GM19238 (cell line): ENCODE results near the gene SERTAD2.

ENCODE experiments used
- DNase-seq: peaks from one replicate; pipeline ENCODE4 v3.0.0; 2011; ENCODE audit warnings: low spot score; ENCODE audit not compliant: insufficient read length

The SERTAD2 gene

DNA sequence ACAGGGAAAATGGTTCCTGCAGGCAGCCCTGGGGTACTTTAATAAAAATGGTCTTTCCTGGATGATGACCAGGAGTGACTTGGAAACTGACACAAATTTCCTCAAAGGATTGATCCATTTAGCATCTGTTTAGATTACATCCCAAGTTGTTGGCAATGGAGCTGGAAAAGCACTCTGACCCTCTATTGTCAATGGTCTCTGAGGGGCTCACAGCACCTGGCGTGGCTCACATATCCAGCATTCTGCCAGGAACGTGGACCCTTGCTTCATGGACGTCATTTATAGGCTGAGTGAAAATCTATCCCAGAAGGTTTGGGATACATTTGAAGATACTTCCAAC lies 43.8 kb downstream of the SERTAD2 start:
- no peak for DNase-seq

DNA sequence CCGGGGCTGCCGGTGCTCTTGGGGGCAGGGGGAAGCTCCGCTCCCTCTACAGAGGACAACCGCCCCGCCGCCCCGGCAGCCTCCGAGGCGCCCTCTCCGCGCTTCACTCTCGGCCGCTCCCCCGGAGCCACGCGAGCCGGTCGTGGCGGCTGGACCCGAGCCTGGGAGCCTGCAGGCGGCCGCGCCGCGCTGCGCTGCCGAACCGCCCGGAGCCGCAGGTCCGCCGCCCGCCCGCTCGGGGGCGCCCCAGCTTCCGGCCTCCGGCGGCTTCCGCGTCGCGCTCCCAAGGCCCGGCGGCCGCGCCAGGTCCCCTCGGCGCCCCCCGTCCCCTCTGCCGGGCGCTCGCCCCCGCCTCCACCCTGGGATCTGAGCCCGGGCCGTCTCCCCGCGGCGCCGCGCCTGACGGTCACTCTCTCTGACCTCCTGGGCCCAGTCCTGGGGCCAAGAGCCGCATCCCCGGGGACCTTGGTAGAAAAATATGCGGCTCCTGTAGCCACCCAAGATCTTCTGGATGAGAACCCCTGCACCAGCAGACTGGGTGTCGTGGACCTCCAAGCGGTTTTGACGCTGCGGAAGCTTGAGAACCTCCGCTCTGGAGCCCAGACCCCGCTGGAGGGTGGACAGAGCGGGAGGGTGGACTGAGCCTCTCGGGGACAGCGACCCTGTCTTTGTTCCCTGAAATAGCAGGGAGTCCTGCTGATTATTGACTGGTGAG lies 44.3 kb downstream of the SERTAD2 start:
- peak; percentile 79 for DNase-seq

DNA sequence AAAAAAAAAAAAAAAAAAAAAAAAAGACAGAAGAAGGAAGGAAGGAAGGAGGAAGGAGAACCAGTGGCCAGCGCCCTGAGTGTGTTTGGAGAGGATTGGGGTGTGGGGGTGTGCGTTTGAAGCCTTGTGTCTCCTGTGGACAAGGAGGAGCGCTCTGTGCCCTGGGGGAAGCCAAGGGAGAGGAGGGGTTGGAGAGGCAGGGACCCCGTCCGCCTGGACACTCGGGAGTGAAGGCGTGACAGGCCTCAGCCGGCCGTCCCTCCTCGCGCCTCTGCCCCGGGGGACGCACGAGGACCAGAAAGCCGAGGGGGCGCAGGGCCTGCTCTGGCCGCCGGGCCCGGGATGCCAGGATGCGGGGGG lies 44.9 kb downstream of the SERTAD2 start:
- DNase-seq, result no peak

DNA sequence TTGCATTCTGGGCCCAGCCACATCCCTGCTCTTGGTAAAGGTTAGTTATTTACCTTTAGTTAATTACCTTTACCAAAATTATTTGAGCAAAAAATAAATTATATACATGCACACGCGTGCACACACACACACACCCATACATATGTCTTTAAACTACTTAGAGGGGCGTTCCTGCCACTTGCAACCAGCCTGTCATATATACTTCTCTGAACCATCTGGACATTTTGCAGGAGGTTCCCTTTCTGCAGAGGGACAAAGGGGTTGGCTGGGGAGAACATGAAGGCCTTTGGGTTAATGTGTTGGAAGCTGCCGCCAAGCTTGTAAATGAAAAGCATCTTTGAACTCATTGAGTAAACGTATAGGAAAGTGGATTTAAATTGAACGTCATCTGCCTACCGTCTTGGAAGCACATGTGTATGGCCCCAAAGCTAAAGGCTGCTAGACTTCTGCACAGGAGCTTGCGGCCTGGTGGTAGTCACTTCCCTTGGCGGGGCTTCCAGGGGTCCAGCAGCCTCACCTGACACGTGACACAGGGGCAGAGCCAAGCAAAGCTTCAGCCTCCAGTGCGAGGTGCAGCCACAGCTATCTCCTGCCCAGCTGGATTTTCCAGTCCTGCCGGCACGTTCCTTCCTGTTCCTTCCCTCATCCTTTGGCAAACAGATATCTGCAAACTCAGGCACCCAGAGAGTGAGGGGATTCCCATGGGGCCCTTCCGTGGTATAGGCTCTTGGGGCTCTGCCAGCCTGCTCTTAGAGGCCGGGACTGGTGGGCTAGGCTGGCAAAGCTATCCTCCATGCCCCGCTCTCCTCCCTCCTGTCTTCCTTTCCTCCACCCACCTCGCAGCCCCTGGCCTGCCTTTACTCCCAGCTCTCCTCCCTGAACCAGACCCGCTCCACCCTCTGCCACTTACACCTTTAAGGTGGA lies 46.1 kb downstream of the SERTAD2 start:
- DNase-seq, result no peak

DNA sequence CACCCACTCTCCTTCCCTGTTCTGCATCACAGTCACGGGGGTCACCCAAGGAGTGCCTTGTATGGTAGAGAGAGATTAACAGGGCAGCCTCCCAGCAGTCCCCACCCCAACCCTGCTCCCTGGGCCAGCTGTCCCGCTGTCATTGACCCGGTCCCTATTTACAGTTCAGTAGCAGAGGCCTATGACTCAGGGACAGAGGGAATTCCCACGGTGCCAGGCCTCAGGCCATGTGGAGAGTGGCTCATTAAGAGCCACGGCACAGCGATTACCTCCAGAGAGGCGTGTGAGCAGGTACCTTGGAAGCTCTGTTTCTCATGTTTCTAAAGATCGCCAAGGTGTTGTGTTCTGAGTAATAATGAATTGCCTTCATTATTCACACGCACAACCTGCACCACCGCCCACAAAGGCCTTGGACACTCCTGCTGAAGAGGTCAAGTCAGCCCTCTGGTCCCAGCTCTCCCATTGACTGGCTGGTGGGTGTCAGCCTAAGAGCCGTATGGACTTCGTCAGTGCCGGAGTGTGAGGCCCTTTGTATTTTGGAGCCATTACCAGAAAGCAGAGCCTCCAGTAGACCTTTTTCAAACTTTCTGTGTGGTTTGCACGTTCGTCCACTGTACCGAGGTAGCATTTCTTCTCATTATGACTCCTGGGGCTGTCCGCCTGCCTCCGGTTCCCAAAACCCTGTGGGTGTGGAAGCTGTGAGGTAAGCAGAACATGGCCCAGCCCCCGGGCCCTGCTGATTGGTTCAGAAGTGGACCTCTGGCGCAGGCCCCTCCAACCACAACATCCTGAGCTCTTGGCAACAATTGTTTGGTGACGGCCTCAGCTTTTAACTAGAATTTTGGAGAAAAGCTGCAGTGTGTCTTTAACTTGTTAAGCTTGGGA lies 47.0 kb downstream of the SERTAD2 start:
- peak; percentile 87 for DNase-seq

DNA sequence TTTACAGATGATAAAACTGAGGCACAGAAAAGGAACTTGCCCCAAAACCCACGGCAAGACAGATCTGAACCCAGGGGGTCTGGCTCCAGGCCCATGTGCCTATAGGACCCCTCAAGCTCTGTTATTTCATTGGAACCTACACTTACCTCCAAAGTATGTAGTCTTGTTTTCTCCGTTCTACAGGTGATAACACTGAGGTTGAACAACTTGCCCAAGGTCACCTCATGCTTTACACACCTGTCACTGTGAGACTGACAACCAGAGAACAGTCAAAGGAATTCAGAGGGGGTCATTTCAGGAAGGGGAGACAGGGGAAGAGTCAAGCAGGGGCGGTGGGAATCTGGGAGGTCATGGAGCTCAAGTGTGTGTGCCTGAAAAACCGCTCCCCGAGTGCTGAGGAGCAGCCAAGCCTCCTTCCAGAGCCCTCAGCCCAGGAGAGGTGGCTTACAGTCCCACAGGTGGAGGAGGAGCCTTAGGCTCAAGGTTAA lies 47.7 kb downstream of the SERTAD2 start:
- no peak for DNase-seq

DNA sequence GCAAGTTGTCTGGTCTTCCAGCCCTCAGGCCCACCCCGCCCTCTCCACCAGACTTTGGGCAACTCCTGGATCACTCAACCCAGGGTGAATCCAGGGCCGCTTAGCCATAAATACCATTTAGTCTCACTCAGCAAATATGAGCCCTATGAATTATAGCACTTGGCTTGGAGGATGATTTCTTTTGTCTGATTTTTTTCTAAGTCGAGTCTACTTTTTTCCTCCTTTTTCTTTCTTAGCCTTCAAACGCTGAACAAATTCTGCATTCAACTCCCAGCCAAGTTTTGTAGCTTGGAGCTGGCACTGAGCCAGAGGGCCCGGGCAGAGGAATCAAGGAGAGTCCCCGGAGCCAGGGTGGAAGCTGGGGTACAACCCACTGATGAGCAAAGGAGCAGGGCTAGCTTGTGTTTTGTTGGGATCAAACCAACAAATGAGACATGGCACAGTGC lies 48.7 kb downstream of the SERTAD2 start:
- no peak for DNase-seq

DNA sequence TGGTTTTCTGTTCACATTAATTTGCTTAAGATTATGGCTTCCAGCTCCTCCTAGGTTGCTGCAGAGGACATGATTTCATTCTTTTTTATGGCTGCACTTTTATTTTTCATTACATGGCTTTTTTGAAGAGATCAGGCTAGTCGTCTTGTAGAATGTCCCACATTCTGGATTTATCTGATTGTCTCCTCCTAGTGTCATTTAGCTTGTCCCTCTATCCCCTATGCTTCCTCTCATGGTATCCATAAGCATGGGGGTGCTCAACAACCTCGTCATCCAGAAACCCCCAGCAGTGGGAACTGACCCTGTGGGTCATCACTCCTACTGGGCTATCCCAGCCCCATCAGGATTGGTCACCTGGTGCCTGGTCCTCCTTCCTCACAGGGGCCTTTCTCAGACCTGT lies 49.6 kb downstream of the SERTAD2 start:
- DNase-seq, result no peak

DNA sequence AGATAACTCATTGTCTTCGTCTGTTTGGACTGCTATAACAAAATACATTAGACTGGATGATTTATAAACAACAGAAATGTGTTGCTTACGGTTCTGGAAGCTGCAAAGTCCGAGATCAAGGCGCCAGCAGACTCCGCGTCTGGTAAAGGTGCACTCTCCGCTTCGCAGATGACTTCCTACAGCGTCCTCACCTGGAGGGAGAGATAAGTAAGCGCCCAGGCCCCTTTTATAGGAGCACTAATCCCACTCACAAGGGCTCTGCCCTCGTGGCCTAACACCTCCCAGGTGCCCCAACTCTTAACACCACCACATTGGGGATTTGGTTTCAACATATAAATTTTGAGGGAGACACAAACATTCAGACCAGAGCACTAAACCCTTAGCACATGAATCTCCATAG lies 51.3 kb downstream of the SERTAD2 start:
- DNase-seq, result no peak

DNA sequence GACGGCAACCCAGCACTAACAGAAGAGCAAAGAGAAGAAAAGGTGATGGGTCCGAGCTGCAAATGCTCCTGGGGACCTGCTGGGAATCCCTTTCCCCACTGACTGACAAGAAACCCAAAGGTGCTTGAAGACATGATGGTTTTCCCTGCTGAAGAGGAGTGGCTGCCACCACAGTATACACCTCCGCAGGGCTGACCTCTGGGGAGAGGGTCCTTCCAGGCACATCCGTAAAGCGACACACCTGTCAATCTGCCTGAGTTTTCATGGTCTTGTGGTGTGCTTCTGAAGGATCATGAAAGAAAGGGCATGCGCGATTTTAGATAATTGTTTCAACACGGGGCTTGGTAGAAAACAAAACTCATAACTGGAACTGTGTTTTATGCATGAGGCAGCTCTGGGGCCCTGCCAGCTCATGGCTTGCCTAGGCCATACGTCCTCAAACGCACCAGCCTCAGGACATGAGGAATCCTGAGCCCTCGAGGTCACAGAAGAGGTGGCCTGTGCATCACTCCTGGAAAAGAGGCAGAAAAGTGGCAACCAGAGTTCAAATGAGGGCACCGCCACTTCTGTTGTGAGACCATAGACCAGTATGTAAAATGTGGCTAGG lies 51.8 kb downstream of the SERTAD2 start:
- DNase-seq, result no peak

DNA sequence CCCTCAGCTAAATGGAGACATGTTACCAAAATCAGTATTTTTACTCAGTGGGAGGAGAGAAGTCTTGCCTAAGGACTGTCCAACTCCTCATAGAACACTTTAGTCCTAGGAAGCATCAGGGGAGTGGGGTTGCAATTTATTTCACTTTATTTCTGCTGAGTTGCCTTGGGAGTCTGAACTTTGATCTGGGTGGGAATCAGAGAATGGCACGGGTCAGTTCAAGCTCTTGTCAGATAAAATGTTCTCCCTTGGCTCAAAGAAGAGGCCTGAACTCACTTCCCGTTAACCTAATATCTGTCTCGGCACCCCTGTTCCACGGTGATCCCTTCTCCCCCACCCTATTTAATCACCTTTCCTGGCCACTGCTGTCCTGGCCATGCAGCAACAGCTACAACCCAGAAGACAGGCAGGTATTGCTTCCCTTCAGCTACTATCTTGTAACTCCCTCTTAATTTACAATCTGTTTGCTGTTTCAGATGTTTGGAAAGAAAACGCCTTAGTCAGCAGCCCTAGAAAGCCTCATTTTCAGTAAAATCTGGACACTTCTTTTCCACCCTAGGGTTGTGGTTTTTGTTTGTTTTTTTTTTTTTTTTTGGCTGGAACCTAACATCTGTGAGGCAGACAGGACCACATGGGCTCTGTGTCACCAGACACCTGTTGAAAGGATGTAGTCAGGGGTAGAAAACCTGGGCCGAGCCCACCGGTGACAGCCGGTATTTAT lies 52.5 kb downstream of the SERTAD2 start:
- no peak for DNase-seq

DNA sequence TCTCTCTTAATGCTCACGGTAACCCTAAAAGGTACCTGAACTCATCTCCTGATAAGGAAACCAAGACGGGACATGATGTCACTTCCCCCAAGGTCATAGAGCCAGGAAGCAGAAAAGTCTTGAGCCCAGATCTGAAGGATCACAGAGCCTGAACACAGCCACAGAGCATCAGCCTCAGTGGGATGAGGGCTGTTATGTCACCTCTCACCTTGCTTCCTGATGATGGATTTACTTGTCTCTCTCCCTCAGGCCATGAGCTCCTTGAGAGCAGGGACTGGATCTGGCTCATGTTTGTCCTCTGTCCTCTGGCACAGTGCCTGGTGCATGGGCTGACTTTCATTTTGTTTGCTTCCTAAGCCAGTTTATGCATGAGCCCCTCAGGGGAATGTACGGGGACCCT lies 54.2 kb downstream of the SERTAD2 start:
- DNase-seq, result no peak

DNA sequence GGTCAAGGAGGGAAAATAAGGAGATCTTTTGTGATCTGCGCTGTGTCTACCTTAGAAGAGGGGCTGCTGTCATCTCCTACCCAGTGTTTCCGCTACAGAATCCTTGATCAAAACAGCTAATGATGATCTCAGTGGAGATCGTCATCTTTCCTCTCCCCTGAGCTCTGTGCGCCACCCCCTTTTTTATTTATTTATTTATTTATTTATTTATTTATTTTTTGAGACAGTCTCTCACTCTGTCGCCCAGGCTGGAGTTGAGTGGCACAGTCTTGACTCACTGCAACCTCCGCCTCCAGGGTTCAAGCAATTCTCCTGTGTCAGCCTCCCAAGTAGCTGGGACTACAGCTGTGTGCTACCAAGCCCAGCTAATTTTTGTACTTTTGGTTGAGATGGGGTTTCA lies 55.5 kb downstream of the SERTAD2 start:
- DNase-seq, result no peak

DNA sequence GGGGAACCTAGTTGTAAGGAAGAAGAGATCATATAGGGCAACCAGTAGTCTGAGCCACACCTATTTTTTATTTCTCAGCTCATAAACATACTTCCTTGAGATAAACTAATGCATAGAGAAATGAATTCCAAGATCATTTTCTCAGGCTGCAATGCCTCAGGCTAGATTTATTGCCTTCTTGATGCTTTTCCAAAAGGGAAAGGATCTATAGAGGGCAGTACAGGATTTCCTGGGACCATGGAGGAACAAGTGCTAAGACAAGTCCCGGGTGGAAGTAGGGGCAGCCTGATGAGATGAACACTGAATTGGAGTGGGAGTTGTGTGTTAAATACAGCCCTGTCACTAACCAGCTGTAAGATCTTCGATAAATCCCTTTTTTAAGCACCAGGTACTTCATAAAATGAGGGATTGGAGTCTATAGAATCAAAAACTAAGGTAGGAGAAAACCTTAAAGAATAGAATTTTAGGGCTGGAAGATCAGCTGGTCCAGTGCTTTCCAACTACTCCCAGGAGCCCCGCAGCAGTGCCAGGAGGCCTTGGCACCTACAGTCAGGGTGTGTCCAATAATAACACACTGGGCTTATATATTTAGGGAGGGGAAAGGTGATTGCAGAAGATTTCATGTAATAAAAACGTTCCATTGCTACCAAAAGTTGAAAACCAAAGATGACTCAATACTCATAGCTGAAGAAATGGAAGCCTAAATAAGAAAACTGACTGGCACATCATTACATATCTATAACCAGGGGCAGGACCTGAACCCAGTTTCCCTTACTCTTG lies 58.1 kb downstream of the SERTAD2 start:
- DNase-seq, result no peak

DNA sequence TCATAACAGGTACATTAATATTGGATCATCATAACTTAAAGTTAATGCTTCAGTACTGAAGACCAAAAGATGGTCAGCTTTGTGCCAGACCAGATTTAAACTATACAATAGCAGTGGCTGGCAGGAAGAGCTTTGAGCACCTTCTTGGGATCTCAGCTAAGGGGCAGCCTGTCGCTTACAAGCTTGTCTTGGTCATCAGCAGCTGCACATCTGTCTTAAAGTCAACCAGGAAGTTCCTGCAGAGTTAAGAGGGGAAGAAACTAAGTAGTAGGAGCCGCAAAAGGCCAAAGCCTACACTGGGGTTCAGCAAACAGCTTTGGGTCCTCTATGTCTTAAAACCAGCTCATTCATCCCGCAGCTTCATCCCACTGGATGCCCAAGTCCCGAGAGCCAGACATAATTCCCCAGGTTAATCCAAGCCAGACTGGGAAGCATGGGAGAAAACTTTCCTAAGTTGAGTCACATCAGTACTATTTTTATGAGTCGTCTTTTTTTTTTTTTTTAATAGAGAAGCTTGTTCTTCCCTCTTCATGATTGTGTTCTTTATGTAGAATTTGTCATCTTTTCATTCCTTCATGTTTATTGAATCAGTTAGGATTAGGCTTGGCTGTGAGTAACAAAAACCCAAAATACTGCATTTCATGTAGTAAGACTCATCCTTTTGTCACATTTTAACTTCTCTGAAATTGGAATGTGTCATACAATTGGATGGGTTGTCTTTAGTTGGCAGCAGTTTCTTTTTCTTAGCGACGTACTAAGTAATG lies 59.3 kb downstream of the SERTAD2 start:
- no peak for DNase-seq

DNA sequence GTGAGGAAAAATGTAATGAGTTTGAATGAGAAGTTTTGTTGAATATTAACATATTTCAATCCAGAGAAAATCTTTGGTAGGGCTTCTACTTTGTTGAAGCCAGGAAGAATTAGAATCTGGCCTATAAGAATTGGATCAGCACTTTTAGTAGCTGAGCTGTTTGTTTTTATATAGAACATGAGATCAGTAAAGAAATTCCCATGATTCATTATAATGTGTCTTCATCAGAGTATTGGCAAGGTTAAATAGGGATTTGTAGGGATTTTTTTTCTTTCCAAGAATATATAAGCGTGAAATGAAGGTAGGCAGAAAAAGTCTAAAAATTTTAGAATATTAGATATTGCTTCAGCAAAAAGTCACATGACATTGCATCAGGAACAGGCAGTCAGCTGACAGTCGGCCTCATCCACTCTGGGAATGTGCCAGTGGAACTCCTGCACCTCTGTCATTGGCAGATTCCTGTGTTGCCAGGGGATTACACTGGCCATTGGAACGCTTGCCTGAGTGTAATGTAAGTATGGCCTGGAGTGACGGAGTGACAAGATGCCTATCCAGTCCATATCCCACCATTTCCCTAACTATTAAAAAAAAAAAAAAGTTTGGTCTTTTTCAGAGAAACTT lies 60.6 kb downstream of the SERTAD2 start:
- DNase-seq, result no peak

DNA sequence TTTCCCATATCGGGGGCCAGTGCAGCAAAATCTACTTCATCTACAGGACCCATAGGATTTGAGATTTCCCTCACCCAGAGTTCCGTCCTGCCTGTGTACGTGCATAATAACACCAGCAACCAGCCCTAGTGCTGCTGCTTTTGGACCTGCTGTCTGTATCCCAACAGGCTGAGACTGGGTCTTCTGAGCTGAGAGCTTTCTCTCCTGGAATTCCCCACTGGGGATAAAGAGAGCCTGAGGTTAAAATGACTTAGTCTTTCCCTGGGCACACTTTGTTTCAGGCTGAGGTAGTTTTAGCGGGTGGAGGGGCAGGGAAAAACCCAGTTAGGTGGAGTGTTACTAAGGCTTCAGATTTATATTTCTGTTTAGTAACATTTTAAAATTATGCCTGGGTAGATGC lies 62.5 kb downstream of the SERTAD2 start:
- no peak for DNase-seq

DNA sequence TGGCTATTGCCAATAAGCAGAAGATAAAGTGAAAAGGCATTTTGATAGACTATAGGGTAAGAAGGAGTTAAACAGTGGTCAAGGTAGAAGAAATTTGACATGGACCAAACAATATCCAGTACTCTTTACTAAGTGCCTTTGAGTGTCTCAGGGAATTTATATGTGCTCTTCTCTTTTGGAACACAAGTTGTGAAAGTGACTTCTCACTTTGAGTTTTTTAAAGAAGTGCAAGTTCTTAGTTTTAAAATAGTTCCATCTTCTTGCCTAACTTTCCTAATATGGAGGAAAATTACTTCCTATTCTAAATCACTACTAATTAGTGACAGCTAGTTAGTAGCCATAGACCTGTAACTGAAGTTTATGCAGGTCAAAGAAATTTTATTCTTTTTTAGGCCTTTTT lies 66.2 kb downstream of the SERTAD2 start:
- no peak for DNase-seq
